GM23338 (cell line): ENCODE measurements around the gene AS3MT. TPM values are rescaled to one million over a fixed set of nuclear protein-coding genes. Genes with fewer than 3 reads are reported as not detected.

Experiments
- ATAC-seq: fragments of 200-7000 bp; cut with Tn5 transposase; 3 replicates; pipeline ENCODE4 v1.9.1; 2020
- DNase-seq: peaks from one replicate; pipeline ENCODE4 v3.0.0-alpha.2; 2015; ENCODE audit warnings: low spot score
- H2AFZ ChIP-seq: fragments of 200-600 bp; sonication (generic); 2 replicates; pipeline ENCODE4 v1.8.0; 2016; ENCODE audit warnings: antibody characterized with exemption, mild to moderate bottlenecking, moderate library complexity
- H3F3A ChIP-seq: fragments of 200-600 bp; sonication (generic); replicated peaks from 2 replicates; pipeline ENCODE4 v1.8.0; 2017; ENCODE audit warnings: antibody characterized with exemption, mixed run types, low read depth
- H3K27ac ChIP-seq: fragments of 200-600 bp; sonication (generic); 2 replicates; pipeline ENCODE4 v1.6.1; 2016; ENCODE audit warnings: low read depth
- H3K27me3 ChIP-seq: fragments of 200-600 bp; sonication (generic); 2 replicates; pipeline ENCODE4 v1.8.0; 2016; ENCODE audit warnings: mild to moderate bottlenecking, mixed run types, moderate library complexity; ENCODE audit not compliant: insufficient read depth
- H3K36me3 ChIP-seq: fragments of 200-600 bp; sonication (generic); 2 replicates; pipeline ENCODE4 v1.8.0; 2016; ENCODE audit warnings: mild to moderate bottlenecking; ENCODE audit not compliant: insufficient read depth
- H3K4me1 ChIP-seq: fragments of 200-600 bp; sonication (generic); 2 replicates; pipeline ENCODE4 v1.8.0; 2016; ENCODE audit warnings: mild to moderate bottlenecking, moderate library complexity; ENCODE audit not compliant: insufficient read depth
- H3K4me2 ChIP-seq: fragments of 200-600 bp; sonication (generic); 2 replicates; pipeline ENCODE4 v1.7.1; 2017; ENCODE audit warnings: mixed run types
- H3K4me3 ChIP-seq: fragments of 200-600 bp; sonication (generic); 2 replicates; pipeline ENCODE4 v1.6.1; 2016; ENCODE audit warnings: mixed run types
- H3K79me2 ChIP-seq: fragments of 200-600 bp; sonication (generic); replicated peaks from 2 replicates; pipeline ENCODE4 v1.8.0; 2017; ENCODE audit warnings: mild to moderate bottlenecking; ENCODE audit not compliant: insufficient read depth
- H3K9me2 ChIP-seq: fragments of 200-600 bp; sonication (generic); 2 replicates; pipeline ENCODE4 v1.8.0; 2017; ENCODE audit not compliant: insufficient read depth
- H4K20me1 ChIP-seq: fragments of 200-600 bp; sonication (generic); replicated peaks from 2 replicates; pipeline ENCODE4 v1.8.0; 2017; ENCODE audit warnings: mild to moderate bottlenecking; ENCODE audit not compliant: insufficient read depth
- H3K27ac Mint-ChIP-seq: 2 replicates; pipeline ENCODE4 v1.8.0; 2020; ENCODE audit warnings: inconsistent platforms, mild to moderate bottlenecking, moderate library complexity, mixed read lengths
- H3K27me3 Mint-ChIP-seq: 3 replicates; pipeline ENCODE4 v1.8.0; 2022; ENCODE audit warnings: low read depth, mild to moderate bottlenecking, moderate library complexity, mixed read lengths, inconsistent platforms; ENCODE audit not compliant: insufficient read depth, poor library complexity
- H3K36me3 Mint-ChIP-seq: 3 replicates; pipeline ENCODE4 v1.8.0; 2021; ENCODE audit warnings: low read depth, mild to moderate bottlenecking, inconsistent platforms, moderate library complexity, mixed read lengths
- H3K4me1 Mint-ChIP-seq: 3 replicates; pipeline ENCODE4 v1.8.0; 2020; ENCODE audit warnings: mild to moderate bottlenecking, inconsistent platforms, mixed read lengths
- H3K4me3 Mint-ChIP-seq: 3 replicates; pipeline ENCODE4 v1.8.0; 2021; ENCODE audit warnings: moderate library complexity, mild to moderate bottlenecking, inconsistent platforms, mixed read lengths
- H3K9me3 Mint-ChIP-seq: 3 replicates; pipeline ENCODE4 v1.8.0; 2020; ENCODE audit warnings: moderate library complexity, mild to moderate bottlenecking, inconsistent platforms, mixed read lengths
- JUNB ChIP-seq: IDR thresholded peaks from one replicate; pipeline ENCODE4 v1.6.1; 2016; ENCODE audit warnings: antibody characterized with exemption; ENCODE audit not compliant: unreplicated experiment
- NANOG ChIP-seq: IDR thresholded peaks from 2 replicates; pipeline ENCODE4 v1.6.1; 2016; ENCODE audit warnings: antibody characterized with exemption, borderline replicate concordance
- ZNF114 ChIP-seq: fragments of 250-450 bp; sonication (Bioruptor Pico); IDR thresholded peaks from 2 replicates; pipeline ENCODE4 v1.5.0; 2020; ENCODE audit warnings: mild to moderate bottlenecking, moderate library complexity
- ZNF462 ChIP-seq: fragments of 250-450 bp; sonication (Bioruptor Pico); IDR thresholded peaks from 2 replicates; pipeline ENCODE4 v1.5.0; 2020; ENCODE audit warnings: mild to moderate bottlenecking, moderate library complexity
- polyA plus RNA-seq: library from polyadenylated mRNA; unstranded; fragments of >200 nt; fragmentation: Nextera tagmentation; extraction: Ambion mirVana; gene quantifications from 2 replicates; pipeline ENCODE4 v1.2.1, GENCODE V29; 2016
- total RNA-seq: library from RNA; depleted of rRNA; stranded (reverse); fragments of >200 nt; shearing (Covaris generic); gene quantifications from 2 replicates; pipeline ENCODE4 v1.2.3, GENCODE V29; 2014

The AS3MT gene
- total and polyA plus RNA-seq, 2 experiments from 2014 or later = 6.3 to 8.8 TPM

GRCh38 chr10:102872163-102872562 is 2.9 kb downstream of the AS3MT start (continued):
- TF ChIP-seq ZNF462 (CRISPR knock-in tag) = no peak
- TF ChIP-seq NANOG = no peak

DNA sequence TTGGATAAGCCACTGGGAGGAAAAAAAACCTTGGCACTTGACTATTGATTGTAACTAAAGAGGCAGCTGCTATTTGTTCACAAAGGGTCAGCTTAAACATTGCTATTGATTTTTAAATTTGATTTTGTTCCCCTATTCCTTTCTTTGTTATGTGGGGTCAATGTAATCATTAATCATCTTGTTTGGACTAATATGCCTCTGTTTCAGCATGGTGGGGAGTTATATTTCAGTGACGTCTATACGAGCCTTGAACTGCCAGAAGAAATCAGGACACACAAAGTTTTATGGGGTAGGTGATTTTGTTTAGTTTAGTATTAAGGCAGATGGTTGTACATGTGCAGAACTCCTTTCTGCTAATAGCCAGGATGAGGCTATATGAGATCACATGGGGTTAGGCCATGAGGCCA is 7.5 kb downstream of the AS3MT start:
- no peaks in the 10 kb centered on the region for H3K79me2 ChIP-seq
- no peaks in the 10 kb centered on the region; the same call in 2 of the 3 replicates for H3K36me3 Mint-ChIP-seq
- H3K9me2 ChIP-seq = no peaks in the 10 kb centered on the region
- no peak overlapping the region for H2AFZ ChIP-seq
- no peak overlapping the region for H3K4me3 Mint-ChIP-seq
- H3K27ac Mint-ChIP-seq = no peak overlapping the region
- H3K27ac ChIP-seq = no peak overlapping the region
- no peaks in the 10 kb centered on the region for H3K27me3 ChIP-seq
- no peak overlapping the region for H3K4me3 ChIP-seq
- no peaks in the 10 kb centered on the region for H3K9me3 Mint-ChIP-seq
- no peak for ATAC-seq
- no peaks in the 10 kb centered on the region for H3K36me3 ChIP-seq
- no peak for DNase-seq
- H3K4me2 ChIP-seq = no peak overlapping the region
- H3K4me1 ChIP-seq = no peaks in the 10 kb centered on the region
- H4K20me1 ChIP-seq = no peaks in the 10 kb centered on the region
- TF ChIP-seq ZNF114 (CRISPR knock-in tag) (no peak), JUNB (no peak), ZNF462 (CRISPR knock-in tag) (no peak)
- no peaks in the 10 kb centered on the region for H3F3A ChIP-seq
- H3K4me1 Mint-ChIP-seq = no peaks in the 10 kb centered on the region
- no peaks in the 10 kb centered on the region for H3K27me3 Mint-ChIP-seq
